Tracheal epithelial cell (primary cell): ENCODE results near the gene NDOR1. TPM values are rescaled to one million over a fixed set of nuclear protein-coding genes. Genes with fewer than 3 reads are reported as not detected.

Source experiments
- total RNA-seq: library from RNA; depleted of rRNA; stranded (reverse); fragments of >200 nt; gene quantifications from 2 replicates; pipeline ENCODE4 v1.2.1, GENCODE V29; 2014

NDOR1 gene
- total RNA-seq, 1 donor from 2014 or later: 6.2 TPM

Other genes with a start within 250 kb of the NDOR1 start
- gene PTGDS, start 228.2 kb upstream of the NDOR1 start, total RNA-seq: not detected in 2 replicates
- gene LCNL1, start 222.7 kb upstream of the NDOR1 start, total RNA-seq: not detected in 2 replicates
- gene PAXX, start 213.3 kb upstream of the NDOR1 start, total RNA-seq: 16.4 and 21.4 TPM in 2 replicates
- gene CLIC3, start 209.1 kb upstream of the NDOR1 start, total RNA-seq: 4.0 and 4.8 TPM in 2 replicates
- gene ABCA2, start 177.5 kb upstream of the NDOR1 start, total RNA-seq: 9.8 and 13.0 TPM in 2 replicates
- not detected in 2 replicates for gene FUT7, start 173.6 kb upstream of the NDOR1 start, total RNA-seq
- 8.3 and 9.4 TPM in 2 replicates for gene NPDC1, start 159.5 kb upstream of the NDOR1 start, total RNA-seq
- gene ENTPD2, start 151.6 kb upstream of the NDOR1 start, total RNA-seq: 0.21 and 1.7 TPM in 2 replicates
- 1.1 and 4.1 TPM in 2 replicates for gene SAPCD2, start 135.1 kb upstream of the NDOR1 start, total RNA-seq
- gene UAP1L1, start 128.2 kb upstream of the NDOR1 start, total RNA-seq: 1.7 and 13.3 TPM in 2 replicates
- gene MAN1B1, start 118.7 kb upstream of the NDOR1 start, total RNA-seq: 69.9 and 71.4 TPM in 2 replicates
- 76.1 and 80.4 TPM in 2 replicates for gene DPP7, start 91.0 kb upstream of the NDOR1 start, total RNA-seq
- 0.21 and 0.48 TPM in 2 replicates for gene GRIN1, start 66.5 kb upstream of the NDOR1 start, total RNA-seq
- gene LRRC26, start 35.6 kb upstream of the NDOR1 start, total RNA-seq: 0.24 TPM in 1 of 2 replicates, not detected in the other
- not detected in 2 replicates for gene TMEM210, start 33.6 kb upstream of the NDOR1 start, total RNA-seq
- gene ANAPC2, start 17.1 kb upstream of the NDOR1 start, total RNA-seq: 8.5 and 9.6 TPM in 2 replicates
- gene SSNA1, start 17.0 kb upstream of the NDOR1 start, total RNA-seq: 76.3 and 93.3 TPM in 2 replicates
- gene TPRN, start 5.0 kb upstream of the NDOR1 start, total RNA-seq: 4.1 and 6.4 TPM in 2 replicates
- 34.0 and 66.9 TPM in 2 replicates for gene TMEM203, start 52 bp upstream of the NDOR1 start, total RNA-seq
- 0.24 and 0.64 TPM in 2 replicates for gene RNF208, start 16.5 kb downstream of the NDOR1 start, total RNA-seq
- 0.72 and 6.0 TPM in 2 replicates for gene CYSRT1, start 19.5 kb downstream of the NDOR1 start, total RNA-seq
- under 0.01 and 0.21 TPM in 2 replicates for gene RNF224, start 21.8 kb downstream of the NDOR1 start, total RNA-seq
- gene SLC34A3, start 25.2 kb downstream of the NDOR1 start, total RNA-seq: not detected in 2 replicates
- 94.4 and 132 TPM in 2 replicates for gene TUBB4B, start 35.6 kb downstream of the NDOR1 start, total RNA-seq
- gene STPG3, start 45.6 kb downstream of the NDOR1 start, total RNA-seq: not detected in 2 replicates
- 55.2 and 55.7 TPM in 2 replicates for gene NELFB, start 49.6 kb downstream of the NDOR1 start, total RNA-seq
- gene TOR4A, start 72.0 kb downstream of the NDOR1 start, total RNA-seq: 35.6 and 36.1 TPM in 2 replicates
- gene NRARP, start 96.6 kb downstream of the NDOR1 start, total RNA-seq: 10.0 and 15.7 TPM in 2 replicates
- gene EXD3, start 217.5 kb downstream of the NDOR1 start, total RNA-seq: 12.8 and 22.6 TPM in 2 replicates
- gene NOXA1, start 217.7 kb downstream of the NDOR1 start, total RNA-seq: 1.9 and 2.2 TPM in 2 replicates
- gene ENTPD8, start 235.7 kb downstream of the NDOR1 start, total RNA-seq: 0.24 TPM in 1 of 2 replicates, not detected in the other